Stimulated activated CD4-positive, alpha-beta T cell treated with anti-CD3 and anti-CD28 coated beads, Interleukin-2, amount 100 ng/mL, for 48 hours (primary cell): ENCODE measurements around the gene RAP2B.
"Not testable (repeated sequence)": the region's sequence is repeated elsewhere in the genome, so short reads cannot be mapped to it uniquely, and the experiment has no call there.

ENCODE experiments used
- DNase-seq, 2 donors: peaks; one replicate each; pipeline ENCODE4 v3.0.0-alpha.2; 2020

RAP2B gene

GRCh38 chr3:153161714-153162512 lies at the start of gene RAP2B:
RAP2B (plus strand) TSS chr3:153162226; CDS start chr3:153162694, 468 bp downstream.
- DNase-seq, result peak; percentile 96 to 97

DNA sequence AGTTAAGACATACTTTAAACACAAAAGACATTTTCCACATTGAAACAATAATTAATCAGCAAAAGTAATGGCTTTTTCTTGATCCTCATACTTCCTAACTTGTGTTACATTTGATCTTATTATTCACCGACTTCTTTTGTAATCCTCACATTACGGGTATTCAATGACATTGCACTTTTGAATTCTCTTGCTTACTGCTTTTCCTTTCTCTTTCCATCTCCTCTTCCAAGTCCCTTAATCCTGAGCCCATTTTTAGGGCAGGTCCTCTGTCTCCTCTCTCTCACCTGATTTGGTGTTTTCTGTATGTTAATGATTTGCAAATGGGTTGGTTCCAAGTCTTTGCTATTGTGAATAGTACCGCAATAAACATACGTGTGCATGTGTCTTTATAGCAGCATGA lies 48.5 kb upstream of the RAP2B start:
- no peak for DNase-seq

DNA sequence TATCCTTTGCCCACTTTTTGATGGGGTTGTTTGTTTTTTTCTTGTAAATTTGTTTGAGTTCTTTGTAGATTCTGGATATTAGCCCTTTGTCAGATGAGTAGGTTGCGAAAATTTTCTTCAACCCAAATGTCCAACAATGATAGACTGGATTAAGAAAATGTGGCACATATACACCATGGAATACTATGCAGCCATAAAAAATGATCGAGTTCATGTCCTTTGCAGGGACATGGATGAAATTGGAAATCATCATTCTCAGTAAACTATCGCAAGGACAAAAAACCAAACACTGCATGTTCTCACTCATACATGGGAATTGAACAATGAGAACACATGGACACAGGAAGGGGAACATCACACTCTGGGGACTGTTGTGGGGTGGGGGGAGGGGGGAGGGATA lies 47.8 kb upstream of the RAP2B start:
- DNase-seq, result not testable (repeated sequence)

GRCh38 chr3:153115326-153115725 lies 46.7 kb upstream of the RAP2B start:
- DNase-seq, result no peak

DNA sequence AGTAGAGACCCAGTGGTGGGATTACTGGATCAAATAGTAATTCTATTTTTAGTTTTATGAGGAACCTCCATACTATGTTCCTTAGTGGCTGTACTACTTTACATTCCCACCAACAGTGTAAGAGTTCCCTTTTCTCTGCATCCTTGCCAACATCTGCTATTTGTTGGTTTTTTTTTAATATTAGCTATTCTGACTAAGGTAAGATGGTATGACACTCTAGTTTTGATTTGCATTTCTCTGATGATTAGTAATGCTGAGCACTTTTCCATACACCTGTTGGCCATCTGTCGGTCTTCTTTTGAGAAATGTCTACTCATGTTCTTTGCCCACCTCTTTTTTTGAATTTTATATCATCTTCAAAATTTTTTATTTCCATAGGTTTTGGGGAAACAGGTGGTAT lies 34.2 kb upstream of the RAP2B start:
- DNase-seq, result no peak

DNA sequence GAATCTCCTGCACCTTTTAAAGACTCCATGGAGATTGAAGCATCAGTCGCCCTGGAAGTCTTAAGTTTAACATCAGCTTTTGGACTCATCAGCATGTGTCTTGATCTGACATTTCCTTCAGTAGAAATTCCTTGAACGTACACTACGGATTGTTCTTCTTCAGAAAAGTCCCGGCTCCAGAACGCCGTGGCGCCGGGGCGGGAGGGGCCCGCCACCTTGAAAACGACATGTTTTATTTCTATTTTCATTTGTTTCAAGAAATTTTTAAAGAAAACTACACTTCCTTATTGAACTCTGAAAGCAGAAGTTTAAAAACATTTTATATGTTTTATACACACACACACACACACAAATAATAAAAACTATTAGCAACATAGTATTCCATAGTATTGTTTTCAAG lies 32.6 kb upstream of the RAP2B start:
- no peak for DNase-seq

DNA sequence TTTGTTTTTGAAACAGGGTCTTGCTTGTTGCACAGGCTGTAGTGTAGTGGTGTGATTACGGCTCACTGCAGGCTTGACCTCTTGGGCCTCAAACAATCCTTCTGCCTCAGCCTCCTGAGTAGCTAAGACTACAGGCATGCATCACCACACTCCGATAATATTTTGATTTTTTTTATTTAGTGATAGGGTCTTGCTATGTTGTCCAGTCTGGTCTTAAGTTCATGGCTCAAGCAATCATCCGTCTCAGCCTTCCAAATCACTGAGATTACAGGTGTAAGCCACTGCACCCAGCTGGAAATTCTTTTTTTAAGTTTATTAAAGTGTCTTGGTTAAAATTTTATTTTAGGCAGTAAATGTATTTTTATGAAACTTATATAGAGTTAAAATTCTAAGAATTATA lies 32.2 kb upstream of the RAP2B start:
- no peak for DNase-seq

DNA sequence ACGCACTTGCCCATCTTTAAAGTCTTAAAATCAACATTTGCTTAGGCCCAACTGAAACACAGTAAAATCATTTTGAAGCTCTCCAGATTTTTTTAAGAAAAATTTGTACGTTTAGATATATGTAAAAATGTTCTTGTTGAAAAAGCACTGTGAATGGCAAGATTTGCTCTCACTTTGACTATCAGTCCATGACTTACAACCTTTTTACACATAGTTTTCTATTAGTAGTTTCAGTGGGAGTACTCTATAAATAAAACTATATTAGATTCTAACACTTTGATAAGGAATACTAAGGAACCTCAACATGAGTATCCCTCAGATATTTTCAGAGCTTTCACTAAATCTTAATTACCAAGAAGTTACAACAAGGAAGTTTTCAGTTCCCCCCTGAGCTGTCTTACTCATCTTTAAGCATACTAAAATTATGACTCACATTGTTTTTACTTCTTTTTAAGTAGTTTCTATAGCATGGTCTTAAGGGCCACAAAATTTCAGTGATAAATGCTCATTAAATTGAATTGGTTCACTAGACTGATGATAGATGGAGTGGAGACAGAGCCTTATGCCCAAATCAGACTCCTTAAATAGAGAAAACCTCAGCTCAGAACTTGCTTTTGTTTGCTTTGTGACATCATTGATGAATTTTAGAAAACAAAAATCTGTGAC lies 31.6 kb upstream of the RAP2B start:
- no peak for DNase-seq

DNA sequence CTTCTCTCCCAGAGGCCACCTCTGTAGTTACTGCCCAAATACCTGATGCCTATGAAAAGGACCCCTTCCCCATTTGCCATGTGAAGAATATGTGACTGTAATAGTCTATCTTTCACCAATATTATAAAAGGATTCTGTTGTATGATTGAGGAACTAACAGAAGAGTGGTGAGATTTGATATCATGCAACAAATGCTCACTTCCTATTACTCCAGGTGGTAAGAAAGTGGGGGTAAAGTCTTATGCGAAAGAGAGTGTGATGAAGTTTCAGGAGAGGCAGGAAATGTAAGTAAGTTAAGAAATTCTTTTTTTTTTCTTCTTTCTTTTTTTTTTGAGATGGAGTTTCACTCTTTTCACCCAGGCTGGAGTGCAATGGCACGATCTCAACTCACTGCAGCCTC lies 24.4 kb upstream of the RAP2B start:
- no peak for DNase-seq

GRCh38 chr3:153138276-153139210 lies 23.5 kb upstream of the RAP2B start:
- DNase-seq, result peak; percentile 39 to 41

DNA sequence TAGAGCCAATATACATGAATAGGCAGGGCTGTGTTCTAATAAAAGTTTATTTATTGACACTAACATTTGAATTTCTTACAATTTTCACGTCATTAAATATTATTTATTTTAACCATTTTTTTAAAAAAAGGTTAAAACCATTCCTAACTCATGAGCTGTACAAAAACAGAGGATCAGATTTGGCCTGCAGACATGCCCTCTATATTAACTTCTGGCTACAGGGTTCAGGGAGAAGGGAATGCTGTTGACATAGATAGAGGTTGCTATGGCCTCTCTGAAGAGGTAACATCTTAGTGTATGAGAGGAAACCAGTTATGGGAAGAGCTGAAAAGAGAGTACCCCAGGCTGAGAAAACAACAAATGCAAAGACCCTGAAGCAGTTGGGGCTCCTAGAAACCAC lies 19.1 kb upstream of the RAP2B start:
- DNase-seq, result no peak

DNA sequence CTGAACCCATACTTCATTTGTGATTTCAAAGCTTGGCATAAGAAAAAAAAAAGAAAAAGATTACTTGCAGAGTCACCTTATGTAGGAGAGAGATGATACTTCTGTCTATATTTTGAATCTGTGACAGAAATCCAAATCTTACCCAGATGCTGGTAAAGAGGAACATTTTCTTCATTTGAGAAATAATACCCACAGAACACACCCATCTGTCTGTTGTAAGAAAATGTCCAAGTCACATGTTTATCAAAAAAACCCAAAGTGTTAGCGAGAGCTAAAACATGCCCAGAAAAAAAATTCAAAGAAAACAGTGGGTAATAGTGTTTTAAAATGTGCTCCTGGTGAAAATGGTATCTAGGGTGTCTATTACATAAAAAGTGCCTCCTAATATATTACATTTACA lies 18.0 kb upstream of the RAP2B start:
- DNase-seq, result no peak

GRCh38 chr3:153144779-153145178 lies 17.2 kb upstream of the RAP2B start:
- DNase-seq, result no peak

DNA sequence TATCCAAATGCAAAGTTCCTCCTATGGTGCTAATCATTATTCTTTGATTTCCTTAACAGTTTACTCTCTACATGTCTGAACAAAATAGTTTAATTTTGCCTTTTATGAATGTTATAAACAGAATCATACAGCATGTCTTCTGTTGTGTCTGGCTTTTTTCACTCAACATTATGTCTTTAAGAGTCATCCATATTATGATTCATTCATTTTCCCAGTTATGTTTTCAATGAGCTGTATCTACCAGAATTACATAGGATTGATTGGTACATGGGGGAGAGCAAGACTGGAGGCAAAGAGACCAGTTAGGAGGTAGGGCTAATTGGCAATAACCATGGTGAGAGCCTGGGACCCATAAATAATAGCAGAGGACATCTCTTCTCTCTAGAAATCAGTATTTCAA lies 16.6 kb upstream of the RAP2B start:
- DNase-seq, result no peak

GRCh38 chr3:153146191-153147053 lies 15.6 kb upstream of the RAP2B start:
- DNase-seq, result no peak

- no peak for DNase-seq
Observed at GRCh38 chr3:153150991-153151390, 11.0 kb upstream of the RAP2B start.

DNA sequence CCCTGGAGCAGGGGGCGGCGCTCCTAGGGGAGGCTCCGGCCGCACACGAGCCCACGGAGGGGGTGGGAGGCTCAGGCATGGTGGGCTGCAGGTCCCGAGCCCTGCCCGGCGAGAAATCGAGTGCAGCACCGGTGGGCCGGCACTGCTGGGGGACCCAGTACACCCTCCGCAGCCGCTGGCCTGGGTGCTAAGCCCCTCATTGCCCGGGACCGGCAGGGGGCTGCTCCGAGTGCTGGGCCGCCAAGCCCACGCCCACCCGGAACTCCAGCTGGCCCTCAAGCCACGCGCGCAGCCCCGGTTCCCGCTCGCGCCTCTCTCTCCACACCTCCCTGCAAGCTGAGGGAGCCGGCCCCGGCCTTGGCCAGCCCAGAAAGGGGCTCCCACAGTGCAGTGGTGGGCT lies 6.2 kb upstream of the RAP2B start:
- DNase-seq, result not testable (repeated sequence)

- DNase-seq, result no peak
Observed at GRCh38 chr3:153158189-153158588, 3.8 kb upstream of the RAP2B start.

DNA sequence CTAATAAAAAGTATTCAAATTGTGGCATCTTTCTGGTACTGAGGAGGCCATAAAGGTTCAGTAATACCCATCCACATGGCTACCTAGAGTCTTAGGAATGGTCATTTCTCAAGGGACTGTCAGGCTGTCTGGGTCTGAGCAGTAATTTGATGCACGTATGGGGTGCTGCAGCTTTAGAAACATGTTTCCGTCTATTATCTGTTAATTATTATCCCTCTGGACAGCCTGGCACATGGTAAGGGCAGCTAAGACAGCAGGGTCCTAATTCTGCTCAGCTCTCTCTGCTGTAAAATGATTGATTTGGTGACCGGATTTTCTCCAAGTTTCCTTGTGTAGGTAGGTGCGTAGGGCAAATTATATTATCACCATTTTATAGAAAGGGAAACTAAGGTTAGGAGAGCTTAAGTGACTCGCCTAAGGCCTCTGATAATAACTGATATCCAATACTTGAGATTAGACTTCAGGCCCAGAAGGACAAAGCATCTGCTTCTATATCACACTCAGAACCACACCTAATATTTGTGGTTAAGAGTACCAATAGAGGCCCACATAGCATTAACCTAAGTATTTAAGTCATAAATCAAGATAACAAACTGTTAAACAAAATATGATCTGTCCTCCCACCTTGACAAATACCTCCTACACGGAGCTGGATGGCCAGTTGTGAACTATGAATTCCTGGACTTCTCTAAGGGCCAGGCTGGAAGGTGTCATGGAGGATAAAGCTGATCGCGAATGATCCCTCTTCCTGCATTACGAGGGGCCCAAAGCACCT lies 2.9 kb upstream of the RAP2B start:
- no peak for DNase-seq

DNA sequence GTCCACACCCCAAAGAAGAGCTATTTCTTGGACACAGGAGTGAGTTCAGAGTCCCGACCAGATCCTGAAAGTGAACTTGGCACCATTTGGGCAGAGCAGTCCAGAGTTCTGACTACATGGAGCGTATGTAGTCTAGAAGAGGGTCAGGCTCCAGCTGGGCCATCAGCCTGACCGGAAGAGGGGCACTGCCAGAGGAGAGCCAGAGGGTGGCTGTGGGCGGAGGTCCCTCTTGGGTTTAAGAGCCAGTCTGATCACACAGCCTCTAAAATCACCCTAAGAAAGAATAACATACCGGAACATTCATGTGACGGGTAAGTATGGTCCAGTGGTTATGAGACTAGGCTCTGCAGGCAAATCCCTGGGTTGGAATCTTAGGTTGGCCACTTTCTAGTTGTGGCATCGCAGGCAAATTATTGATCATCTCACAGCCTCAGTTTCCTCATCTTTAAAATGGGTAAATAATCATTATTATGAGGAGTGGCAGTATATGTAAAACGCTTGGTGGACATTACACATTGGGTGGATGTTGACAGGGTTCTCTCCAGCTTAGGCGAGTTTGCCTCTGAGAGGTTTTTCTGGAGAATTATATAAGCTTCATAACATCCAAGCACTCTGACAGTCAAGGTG lies 2.1 kb upstream of the RAP2B start:
- DNase-seq, result no peak
